Activated CD8-positive, alpha-beta memory T cell treated with anti-CD3 and anti-CD28 coated beads, Interleukin-2, amount 50 U/mL, for 24 hours (primary cell): Measurements from ENCODE around the gene ADARB2.

Source experiments
- DNase-seq: peaks from one replicate; pipeline ENCODE4 v3.0.0-alpha.2; 2020; ENCODE audit errors: extremely low read depth

The ADARB2 gene

DNA sequence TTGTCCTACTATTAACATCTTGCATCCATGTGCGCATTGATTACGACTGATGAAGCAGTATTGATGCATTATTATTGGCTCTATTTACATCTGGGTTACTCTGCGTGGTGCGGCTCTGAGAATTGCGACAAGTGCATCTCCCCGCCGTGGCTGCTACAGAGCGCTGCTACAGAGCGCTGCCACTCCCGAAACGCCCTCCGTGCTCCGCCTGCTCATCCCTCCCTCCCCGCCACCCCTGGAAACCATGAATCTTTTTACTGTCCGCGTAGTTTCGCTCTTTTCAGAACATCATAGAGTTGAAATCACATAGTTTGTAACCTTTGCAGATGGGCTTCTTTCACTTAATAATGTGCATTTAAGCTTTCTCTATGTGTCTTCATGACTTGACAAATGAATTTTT is 74.1 kb downstream of the ADARB2 start:
- DNase-seq, result no peak

DNA sequence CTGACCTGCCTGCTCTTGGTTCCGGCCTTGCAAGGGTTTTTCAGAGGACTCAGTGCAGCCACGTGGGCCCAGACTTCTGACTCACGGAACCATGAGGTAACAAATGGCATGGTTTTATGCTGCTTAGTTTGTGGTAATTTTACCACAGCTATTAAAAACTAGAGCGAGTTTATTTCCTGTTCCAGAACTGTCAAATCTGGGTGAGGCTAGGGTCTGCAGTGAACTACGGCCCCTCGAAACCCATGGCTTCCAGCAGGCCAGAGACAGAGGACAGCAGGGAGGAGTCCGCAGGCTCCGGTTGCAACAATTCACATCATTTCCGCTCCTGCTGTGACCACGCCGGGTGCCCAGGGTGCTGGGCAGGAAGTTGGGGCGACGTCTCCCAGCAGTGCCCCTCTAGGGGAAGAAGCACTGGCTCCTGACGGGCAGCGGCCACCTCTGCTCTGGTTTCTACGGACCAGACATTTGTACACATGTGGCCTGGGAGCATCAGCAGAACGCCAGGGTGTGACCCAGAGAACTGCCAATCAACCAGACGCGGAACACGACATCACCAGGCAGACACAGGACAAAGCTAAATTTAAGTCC is 74.8 kb downstream of the ADARB2 start:
- DNase-seq, result no peak

DNA sequence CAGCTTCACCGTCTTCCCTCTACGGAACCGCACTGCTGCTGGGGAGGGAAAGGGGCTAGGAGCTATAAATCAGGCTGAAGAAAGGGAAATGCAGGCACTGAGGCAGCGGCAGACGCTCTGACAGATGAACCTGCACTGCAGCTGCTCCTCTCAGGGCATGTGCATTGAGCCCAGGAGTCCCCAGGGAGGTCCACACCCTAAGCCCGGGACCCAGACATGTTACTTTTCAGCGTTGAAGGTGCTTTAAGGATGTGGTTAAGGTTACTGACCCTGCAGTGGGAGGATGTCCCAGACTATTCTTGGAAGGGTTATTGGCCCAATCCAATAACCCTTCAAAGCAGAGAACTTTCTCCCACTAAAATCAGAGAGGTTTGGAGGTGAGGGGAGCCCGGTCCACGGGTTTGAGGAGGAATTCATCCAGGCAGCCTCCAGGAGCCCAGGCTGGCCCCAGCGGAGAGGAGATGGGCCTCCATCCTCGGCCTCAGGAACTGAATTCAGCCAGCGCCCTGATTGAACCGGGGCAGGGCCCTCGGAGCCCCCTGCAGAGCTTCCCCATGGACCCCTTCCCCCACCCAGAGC is 75.4 kb downstream of the ADARB2 start:
- no peak for DNase-seq

DNA sequence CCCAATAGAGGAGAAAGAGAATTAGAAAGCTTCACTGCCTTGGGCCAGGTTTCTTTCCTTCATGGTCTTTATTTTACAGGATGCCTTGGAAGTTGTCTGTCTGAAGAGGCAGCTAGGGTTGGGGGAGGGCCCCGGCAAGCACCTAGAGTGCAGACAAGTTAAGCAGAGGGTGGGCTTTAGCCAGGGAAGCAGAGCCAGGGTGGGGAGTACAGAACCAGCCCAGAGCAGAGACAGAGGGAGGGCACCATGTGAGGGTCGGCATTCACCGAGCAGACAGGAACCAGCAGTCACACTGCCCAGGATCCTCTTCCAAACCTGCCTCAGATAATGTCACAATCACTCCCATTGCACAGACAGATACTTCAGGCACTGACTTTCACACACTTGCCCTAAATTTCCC is 75.9 kb downstream of the ADARB2 start:
- DNase-seq, result no peak

DNA sequence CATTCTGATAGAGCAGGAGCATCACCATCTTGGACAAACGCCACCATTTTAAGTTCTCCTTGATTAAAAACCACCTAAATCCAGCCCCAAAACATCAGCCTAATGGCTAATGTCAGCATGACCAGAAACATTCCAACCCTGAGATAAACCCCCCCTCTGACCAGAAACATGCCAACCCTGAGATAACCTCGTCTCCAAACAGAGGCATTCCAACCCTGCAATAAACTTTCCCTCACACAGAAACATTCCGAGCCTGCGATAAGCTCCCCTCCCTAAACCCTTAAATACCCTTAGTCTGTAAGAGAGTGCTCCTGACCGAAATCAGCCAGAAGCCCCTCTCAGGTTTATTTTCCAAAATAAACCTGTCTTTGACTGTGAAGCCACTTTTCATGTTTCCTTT is 76.5 kb downstream of the ADARB2 start:
- no peak for DNase-seq

DNA sequence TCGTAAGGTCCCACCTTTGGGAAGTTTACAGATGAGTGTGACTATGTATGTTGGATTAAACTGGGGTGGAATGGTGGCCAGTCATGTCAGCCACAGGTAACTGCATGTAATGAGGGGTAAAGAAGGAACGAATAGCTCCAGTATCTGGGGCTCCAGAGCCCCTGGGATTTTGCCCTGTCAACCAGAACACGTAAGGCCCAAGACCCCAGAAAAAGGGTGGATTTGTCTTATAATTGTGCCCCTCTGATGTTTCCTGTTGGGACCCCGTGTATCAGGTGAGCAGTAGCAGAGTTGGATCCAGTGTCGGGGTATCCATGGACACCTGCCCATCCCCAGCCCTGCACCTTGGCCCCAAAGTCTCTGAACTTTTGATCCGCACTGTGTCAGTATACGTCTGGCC is 76.9 kb downstream of the ADARB2 start:
- DNase-seq, result no peak

DNA sequence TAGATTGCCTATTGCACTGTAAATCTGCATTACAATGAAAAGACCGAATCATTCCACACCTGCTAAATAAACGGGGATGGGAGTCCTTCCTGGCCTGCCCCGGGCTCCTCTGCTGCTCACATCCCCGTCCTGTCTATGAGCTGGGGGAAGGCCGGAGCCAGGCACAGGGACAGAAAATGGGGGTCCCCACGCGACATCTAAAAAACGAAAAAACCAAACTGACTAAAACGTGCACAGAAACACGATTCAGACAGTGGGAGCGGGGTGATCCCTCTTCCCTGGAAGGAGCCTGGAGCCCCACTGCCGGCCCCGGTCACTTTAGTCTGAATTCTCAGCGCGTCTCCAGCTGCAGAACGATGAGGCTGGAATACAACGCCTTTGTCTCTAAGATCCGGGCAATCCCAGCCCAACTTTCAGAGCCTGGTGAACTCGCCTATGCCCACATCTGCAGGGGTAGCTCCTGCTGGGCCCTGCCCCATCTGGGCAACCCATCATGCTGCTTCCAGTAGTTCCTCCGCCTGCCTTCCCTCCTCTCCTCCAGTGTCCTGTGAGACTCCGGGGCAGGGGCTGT is 78.0 kb downstream of the ADARB2 start:
- DNase-seq, result no peak

DNA sequence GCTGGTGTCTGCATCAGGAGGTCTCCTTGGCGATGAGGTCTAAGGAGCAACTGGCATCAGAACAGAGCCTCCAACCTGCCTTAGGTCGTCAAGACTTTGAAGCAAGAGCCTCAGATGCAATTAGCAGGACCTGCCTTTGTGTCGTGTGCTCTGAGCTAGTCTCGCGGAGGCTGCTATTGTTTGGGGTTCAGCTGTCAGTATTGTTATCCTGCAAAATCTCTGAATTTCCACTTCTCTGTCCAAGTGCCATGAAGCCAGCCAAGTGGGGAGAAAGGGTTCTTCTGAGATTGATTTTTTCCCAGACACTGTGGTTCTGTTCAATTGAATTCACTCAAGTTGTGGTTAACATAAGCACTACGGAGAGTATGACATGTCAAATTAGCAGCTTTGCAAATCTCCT is 78.7 kb downstream of the ADARB2 start:
- no peak for DNase-seq

DNA sequence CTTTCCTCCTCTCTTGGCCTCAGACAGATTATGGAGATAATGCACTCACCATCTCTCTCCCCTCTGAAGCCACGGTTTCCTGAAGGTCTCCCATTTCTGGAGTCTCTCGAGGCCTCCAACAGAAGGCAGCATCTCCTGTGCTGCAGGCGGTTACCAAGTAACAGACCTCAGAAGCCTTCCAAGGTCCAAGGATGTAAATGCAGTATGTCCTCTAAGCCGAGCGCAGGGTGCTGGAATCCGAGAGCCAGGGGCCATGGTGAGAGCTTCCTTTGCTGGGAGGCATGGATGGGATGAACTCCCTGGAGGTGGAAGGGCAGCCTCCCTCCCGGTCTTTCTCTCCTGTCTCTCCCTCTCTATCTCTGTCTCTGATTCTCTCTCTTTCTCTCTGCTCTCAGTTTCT is 79.8 kb downstream of the ADARB2 start:
- no peak for DNase-seq

DNA sequence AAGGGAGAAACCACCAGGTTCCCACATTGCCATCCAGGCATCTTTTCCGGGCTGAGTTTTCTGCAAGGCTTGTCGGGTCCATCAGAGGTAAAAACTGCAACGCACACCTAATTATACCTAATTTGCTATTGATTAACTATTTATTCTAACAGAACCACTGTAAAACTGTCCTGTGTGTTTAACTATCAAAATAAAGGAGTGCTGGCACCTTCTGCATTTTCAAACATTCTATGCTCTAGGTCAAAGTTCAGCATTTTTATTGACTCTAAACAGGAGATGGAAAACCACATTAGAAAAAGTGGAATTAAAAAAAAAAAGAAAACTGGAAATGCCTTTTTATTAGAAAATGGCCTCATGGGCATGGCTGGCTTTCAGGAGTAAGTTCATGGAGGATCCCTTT is 82.0 kb downstream of the ADARB2 start:
- no peak for DNase-seq

DNA sequence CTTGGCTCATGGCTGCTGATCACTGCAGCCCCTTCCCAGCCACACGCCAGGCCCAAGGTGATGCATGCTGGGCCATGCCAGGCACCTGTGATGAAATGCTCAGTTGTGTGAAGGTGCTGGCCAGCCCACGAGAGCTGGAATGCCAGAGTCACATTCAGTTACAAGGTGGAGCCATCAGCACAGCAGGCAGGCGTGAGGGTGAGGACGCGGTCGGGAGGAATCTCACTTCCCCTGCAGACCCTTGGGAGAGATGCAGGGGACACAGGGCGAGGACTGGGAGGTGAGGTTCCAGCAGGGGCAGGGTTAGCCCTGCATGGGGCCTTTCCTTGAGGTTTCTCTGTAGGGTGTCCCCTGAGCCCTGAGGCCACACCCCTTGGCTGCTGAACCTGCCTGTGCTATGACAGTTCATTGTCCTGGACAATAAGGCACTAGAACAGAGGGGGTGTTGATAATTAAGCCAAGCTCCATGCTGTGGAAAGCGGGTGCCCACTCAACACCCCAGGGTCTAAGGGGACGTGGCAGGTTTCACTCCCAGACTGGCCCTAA is 82.4 kb downstream of the ADARB2 start:
- no peak for DNase-seq

DNA sequence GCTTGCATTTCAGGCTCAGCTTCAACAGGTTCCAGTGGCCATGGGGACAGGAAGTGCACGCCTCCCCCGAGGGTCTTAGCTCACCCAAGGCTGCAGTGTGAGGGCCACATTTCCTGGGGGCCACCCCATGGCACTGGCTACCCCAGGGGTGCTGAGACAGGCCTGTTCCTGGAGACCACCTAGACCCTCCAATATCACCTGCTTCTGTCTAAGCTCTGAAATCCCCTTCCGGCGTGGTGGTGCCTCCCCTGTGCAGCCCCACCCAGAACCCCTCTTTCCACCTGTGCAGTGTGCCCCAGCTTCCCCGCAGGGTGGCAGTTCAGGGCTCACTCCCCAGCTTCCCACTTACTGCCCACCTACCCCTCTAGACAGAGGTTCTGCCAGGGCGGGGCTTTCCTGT is 83.1 kb downstream of the ADARB2 start:
- no peak for DNase-seq

DNA sequence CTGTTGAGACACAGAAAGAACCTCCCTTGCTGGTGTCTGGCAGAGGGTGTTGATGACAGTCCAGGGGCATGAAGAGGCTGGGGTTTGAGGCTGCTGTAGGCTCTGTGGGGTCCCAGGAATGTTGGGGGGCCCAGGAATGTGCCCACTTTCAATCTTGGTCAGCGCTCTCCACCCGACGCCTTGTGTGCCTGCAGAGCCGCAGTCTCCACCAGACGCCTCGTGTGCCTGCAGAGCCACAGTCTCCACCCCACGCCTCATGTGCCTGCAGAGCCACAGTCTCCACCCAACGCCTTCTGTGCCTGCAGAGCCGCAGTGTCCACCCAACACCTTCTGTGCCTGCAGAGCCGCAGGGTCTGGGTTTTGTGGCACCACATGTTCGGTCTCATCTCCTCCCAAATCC is 84.0 kb downstream of the ADARB2 start:
- DNase-seq, result no peak

DNA sequence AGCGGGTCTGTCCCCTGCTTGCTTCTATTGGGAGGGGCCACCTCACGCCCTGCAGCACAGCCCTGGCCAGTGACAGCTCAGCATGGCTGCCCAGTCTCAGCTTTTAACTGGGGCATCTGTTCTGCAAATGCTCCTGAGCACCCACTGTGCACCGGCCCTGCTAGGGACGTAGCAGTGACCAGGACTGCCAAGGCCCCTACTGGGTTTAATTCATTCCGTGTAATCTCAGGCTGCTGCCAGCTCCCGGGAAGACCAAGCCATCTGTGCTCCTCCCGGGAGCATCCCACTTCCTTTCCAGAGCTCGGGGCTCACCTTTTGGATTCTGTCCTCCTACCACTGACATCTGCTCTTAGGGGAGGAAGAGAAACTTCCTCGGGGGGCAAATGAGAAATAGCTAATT is 85.2 kb downstream of the ADARB2 start:
- no peak for DNase-seq

DNA sequence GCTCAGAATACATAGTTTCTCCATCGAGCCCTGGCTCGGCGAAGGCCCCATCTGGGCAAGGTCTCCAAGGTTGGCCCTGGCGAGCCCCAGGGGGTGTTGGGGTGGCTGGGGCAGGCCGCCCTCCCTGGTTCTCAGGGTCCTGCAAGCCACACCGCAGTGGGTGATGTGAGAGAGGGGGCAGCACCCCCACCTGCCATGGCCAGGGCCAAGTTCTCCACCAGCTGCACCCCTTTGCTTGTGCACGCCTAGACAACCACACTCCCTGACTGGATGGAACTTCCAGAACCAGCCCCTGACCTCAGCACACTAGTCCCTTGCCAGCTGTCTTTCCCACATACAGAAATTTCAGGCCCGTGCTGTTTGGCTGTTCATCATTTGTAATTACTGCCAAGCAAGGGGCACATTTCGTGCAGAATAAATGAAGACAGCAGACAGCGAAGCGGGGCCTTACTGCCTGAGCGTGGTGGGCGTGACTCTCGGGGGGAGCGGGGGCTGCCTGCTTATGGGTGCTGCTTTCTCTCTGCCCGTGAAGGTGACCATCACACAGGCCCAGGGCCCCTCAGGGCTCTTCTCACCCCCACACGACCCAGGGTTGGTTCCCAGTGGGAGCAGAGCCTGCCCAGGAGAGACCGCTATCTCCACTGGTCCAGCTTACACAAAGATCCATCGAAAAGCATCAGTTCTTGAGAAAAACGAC is 85.9 kb downstream of the ADARB2 start:
- DNase-seq, result no peak

DNA sequence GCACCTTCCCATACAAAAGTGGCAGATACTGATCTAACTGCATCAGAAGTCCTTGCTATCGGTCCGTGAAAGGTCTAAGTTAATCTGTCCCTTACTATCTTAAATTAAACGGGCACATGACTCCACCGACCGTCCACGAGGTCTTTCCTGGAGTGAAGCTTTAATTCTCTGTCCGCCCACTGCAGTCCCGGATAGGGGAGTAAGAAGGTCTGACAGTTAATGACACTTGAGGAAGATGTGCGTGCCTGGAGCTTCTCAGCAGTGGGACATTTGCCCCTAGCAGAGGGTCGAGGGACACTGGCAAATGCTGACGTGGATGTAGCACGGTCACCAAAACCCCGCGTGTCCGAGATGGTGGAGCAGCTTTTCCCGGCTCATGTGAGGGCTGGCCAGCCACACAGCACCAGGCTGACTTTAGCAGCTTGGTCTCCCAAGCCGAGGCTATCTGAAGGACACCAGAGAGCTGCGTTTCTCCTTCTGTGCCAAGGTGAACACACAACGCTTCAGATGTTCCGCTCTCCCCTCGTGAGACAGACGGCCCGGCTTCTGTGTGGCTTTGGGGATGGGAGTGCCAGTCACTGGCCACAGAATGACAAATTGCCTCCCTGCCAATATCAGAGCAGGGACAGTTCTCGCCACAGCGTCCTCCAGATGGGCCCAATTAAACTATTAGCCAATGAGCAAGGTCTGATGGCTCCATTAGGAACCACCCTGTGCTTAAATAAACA is 86.6 kb downstream of the ADARB2 start:
- DNase-seq, result no peak

DNA sequence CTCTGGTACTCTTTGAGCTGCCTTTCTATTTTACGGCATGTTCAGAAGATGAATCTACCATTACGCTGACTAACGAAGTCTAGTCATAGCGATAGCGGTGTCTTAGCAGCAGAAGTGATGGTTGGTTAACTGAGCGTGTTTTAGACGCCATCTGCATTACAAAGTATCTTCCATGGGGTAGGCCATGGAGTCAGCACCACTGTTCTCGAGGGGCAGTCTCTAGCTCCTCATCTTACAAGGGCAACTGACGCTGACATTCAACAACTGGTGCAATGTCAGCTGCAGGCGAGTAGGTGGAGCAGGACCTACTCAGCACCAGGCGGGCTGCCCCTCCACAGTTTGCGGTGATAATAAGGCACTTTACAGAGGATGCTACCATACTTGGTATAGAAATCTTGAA is 88.7 kb downstream of the ADARB2 start:
- no peak for DNase-seq

DNA sequence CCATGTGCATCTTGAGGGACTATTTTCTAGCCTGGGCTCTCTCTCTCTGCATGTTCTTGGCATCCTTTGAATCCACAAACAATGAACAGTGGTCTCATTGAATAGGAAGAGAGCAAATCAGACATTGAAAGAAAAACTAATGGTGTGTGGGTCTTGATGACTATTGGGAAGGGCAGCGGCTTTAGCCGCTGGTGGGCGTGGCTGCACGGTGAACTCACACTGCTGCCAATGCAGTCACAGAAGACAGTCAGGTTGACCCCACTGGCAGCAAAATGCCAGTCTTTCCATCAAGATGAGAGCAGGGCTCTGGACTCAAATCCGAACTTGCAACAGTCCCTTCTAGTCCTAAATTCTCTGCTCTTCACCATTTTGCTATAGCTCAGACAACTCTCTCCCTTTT is 91.0 kb downstream of the ADARB2 start:
- no peak for DNase-seq

DNA sequence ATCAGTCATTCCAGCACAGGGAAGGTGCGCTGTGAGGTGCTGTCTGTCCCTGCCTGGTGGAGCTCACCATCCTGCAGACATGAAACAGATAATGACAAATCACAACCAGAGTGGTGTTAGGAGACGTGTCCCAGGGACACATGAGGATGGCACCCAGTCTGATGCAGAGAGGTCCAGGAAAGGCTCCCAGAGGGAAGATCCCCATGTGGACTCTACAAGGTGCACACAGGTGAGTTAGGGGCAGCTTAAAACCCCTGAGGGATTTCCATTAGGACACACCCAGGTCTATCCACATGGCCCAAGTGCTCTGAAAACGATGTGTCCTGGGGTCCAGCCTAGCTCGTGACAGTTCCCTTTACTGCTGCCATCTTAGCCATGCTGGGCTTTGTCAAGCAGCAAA is 91.4 kb downstream of the ADARB2 start:
- DNase-seq, result no peak

DNA sequence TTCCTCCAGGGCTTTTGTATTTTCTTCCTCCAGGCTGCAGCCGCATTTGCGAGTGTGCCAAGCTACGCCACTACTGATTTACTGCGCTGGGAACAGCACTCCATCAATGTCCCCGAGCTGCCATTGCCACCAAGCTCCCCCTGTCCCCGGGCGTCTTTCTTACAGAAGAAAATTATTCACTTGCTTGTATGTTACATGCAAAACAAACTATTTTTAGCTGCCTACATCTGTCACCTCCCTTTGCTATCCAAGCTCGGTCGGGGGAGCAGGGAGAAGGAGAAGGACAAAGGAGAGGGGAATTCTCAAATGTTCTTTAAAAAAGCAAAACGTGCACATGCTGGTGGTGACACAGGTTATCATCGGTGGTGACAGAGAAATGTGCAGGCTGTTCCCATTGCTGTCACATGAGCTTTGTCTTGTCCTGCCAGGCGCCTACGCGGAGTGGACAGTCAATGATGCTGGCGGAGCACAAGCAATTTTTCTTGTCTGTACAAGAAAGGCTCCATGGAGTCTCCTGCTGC is 93.1 kb downstream of the ADARB2 start:
- no peak for DNase-seq

DNA sequence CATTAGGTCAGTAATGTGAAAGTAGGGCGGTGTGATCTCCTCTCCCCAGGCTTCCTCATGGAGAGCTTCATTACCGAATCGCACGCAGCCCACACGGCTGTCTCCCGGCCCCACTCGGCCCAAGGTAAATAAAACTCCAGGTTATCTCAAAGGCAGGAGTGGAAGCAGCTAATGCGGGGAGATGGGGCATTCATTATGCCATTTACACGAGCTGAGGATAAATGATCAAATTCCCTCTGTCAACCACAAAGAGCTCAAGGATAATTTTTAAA is 93.5 kb downstream of the ADARB2 start:
- DNase-seq, result no peak

DNA sequence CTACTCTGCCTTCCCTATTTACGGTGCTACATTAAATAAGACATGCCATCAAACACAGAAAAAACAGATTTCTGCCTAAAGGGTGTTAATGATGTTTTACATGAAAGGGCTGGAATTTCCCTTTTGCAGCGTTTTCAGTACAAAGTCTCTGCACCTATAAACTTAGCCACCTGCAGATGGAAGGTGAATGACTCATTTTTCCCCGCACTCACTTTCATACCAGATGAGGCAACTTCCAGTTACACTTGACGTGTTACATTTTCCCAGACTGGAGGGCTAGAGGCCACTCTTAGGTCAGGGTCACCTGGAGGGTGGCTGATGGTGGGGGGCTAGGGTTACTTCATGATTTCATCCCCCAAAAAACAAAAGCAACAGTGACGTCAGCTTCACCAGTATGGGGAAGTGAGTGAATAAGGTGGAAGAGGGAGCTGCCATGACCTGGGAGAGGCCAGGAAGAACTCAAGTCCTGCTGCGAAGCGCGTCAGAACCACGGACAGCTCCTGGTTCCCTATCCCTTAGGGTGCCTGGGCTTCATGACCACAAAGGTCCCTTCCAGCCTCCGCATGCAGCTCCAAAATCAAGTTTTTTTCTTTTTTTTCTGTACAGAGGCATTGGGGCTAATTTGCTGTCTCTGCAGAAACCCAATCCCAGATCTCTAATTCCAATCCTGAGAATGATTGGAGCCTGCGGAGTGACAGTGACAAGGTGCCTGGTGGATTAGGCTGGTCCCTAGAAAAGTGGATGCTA is 94.0 kb downstream of the ADARB2 start:
- no peak for DNase-seq
